ENCODE results near the gene TMPRSS6. TPM values are rescaled to one million over a fixed set of nuclear protein-coding genes. Genes with fewer than 3 reads are reported as not detected.

The TMPRSS6 gene
- total and polyA plus RNA-seq, 9 donors, result 0.04 to 2.4 (median 0.33) TPM; not detected in 6

DNA sequence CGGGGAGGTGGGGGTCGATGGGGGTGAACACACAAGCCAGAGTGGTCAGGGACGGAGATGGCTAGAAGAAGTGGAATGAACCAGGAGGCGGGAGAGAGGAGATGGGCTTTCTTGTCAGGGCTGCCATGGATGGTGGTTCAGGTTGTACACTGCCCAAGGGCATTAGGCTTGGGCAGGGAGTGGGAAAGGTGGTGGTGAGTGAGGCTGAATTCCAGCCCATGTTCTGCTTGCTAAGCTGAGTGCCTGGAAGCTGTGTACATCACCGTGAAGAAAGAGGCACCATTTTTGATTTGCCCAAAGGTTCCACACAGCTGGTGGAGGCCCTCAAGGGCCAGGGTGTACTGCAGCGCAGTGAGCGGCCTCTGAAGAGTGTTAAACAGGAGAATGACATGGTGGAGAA, 23.3 kb upstream of the TMPRSS6 start:
- Histone ChIP-seq H3K27me3 (no peaks in the 10 kb centered on the region), H3K27ac (no peak overlapping the region), H3K4me3 (no peak overlapping the region), H3K36me3 (no peaks in the 10 kb centered on the region), H3K4me1 (ENCODE audit: insufficient read depth) (no peaks in the 10 kb centered on the region), H3K9me3 (no peaks in the 10 kb centered on the region)
- intact Hi-C loops (cut with DNase I), result no loop called here
- WGBS, 3 donors, result 87 to 91% (median 89%) methylated on average over 7 of the region's 7 CpGs
- TF ChIP-seq, protein P1, sequence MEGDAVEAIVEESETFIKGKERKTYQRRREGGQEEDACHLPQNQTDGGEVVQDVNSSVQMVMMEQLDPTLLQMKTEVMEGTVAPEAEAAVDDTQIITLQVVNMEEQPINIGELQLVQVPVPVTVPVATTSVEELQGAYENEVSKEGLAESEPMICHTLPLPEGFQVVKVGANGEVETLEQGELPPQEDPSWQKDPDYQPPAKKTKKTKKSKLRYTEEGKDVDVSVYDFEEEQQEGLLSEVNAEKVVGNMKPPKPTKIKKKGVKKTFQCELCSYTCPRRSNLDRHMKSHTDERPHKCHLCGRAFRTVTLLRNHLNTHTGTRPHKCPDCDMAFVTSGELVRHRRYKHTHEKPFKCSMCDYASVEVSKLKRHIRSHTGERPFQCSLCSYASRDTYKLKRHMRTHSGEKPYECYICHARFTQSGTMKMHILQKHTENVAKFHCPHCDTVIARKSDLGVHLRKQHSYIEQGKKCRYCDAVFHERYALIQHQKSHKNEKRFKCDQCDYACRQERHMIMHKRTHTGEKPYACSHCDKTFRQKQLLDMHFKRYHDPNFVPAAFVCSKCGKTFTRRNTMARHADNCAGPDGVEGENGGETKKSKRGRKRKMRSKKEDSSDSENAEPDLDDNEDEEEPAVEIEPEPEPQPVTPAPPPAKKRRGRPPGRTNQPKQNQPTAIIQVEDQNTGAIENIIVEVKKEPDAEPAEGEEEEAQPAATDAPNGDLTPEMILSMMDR (IDR thresholded peaks at IDR 0.05), result no peak
- TF ChIP-seq EP300 (IDR thresholded peaks at IDR 0.05) (no peak), POLR2A (IDR thresholded peaks at IDR 0.05) (no peak)
- DNase-seq, result no peak

GRCh38 chr22:37129866-37130441, 20.4 kb upstream of the TMPRSS6 start:
- 79 to 90% (median 87%) methylated on average over 14 of the region's 14 CpGs for WGBS, 3 donors
- DNase-seq, result no peak
- Histone ChIP-seq H3K36me3 (no peaks in the 10 kb centered on the region), H3K4me3 (no peak overlapping the region), H3K27ac (no peak overlapping the region), H3K9me3 (no peaks in the 10 kb centered on the region), H3K27me3 (no peaks in the 10 kb centered on the region), H3K4me1 (ENCODE audit: insufficient read depth) (no peaks in the 10 kb centered on the region)
- intact Hi-C loops (cut with DNase I), result no loop called here
- TF ChIP-seq EP300 (IDR thresholded peaks at IDR 0.05) (no peak), POLR2A (IDR thresholded peaks at IDR 0.05) (no peak)
- TF ChIP-seq, protein P1 (IDR thresholded peaks at IDR 0.05), result no peak

DNA sequence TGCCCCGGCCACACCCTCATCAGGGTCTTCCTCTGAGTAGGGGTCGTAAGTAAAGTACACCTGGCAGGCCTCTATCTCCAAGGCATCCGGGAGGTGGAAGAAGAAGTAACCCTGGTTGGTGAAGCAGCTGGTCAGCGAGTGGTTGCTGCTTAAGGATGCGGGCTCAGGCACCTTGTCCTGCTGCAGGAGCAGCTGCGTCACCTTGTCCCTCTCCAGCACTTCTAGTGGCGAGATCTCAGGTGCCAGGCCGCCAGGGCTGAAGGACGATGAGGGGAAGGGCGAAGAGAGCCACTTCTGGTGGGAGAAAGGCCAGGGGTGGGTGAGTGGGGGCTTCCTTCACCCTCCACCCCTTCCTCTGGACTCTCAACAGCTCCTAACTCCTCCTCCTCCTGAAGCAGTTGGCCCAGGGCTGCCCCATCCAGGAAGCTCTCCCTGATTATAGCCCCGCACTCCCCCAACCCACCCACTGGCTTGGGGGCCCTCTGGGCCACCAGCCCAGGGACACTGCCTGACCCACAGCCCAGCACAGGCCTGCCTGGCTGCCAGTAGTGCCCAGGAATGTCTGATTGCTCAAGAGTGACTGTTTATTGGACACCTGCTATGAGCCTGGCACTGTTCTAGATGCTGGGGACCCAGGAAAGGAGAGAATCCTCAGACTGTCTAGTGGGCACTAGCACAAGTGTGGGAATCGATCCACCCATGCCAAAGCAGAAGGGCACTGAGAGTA, 19.2 kb upstream of the TMPRSS6 start:
- intact Hi-C loops (cut with DNase I), result no loop called here
- H3K4me1 ChIP-seq (ENCODE audit: insufficient read depth), result no peaks in the 10 kb centered on the region
- DNase-seq, result no peak
- no peaks in the 10 kb centered on the region for H3K27me3 ChIP-seq
- no peaks in the 10 kb centered on the region for H3K9me3 ChIP-seq
- H3K4me3 ChIP-seq, result no peak overlapping the region
- TF ChIP-seq POLR2A (IDR thresholded peaks at IDR 0.05) (no peak), EP300 (IDR thresholded peaks at IDR 0.05) (no peak)
- TF ChIP-seq, protein P1 (IDR thresholded peaks at IDR 0.05), result no peak
- no peaks in the 10 kb centered on the region for H3K36me3 ChIP-seq
- 81 to 90% (median 85%) methylated on average over 12 of the region's 12 CpGs for WGBS, 3 donors
- H3K27ac ChIP-seq, result no peak overlapping the region

GRCh38 chr22:37127350-37127878, 17.9 kb upstream of the TMPRSS6 start:
- no peaks in the 10 kb centered on the region for H3K4me1 ChIP-seq (ENCODE audit: insufficient read depth)
- H3K27me3 ChIP-seq, result no peaks in the 10 kb centered on the region
- TF ChIP-seq POLR2A (IDR thresholded peaks at IDR 0.05) (no peak), EP300 (IDR thresholded peaks at IDR 0.05) (no peak)
- TF ChIP-seq, protein P1 (IDR thresholded peaks at IDR 0.05), result no peak
- H3K4me3 ChIP-seq, result no peak overlapping the region
- no peaks in the 10 kb centered on the region for H3K36me3 ChIP-seq
- WGBS, 3 donors, result 12 to 25% (median 13%) methylated on average over 14 of the region's 14 CpGs
- DNase-seq, result no peak
- H3K9me3 ChIP-seq, result no peaks in the 10 kb centered on the region
- no peak overlapping the region for H3K27ac ChIP-seq
- intact Hi-C loops (cut with DNase I), result no loop called here
